Measurements from ENCODE around the gene FARS2.

The FARS2 gene

DNA sequence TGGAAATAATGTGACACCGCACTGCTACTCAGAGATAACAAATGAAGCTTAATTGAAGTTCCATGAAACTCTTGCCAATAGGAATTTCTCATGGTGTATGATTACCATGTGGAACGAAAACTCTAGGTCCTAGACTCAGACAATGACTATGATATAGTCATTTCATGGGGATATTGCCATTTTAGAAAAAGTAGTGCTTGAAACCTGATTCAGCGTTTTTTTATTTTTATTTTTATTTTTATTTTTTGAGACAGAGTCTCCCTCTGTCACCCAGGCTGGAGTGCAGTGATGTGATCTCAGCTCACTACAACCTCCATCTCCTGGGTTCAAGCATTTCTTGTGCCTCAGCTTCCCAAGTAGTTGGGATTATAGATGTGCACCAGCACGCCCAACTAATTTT, 253.9 kb downstream of the FARS2 start:
- peaks cover 65% of the 10 kb centered on the region for H3K4me1 ChIP-seq (ENCODE audit: low read length)
- no peak overlapping the region for H2AFZ ChIP-seq (ENCODE audit: low read depth, low read length)
- TF ChIP-seq EZH2phosphoT487 (IDR thresholded peaks at IDR 0.05; ENCODE audit: low read depth): no peak
- TF ChIP-seq, protein P1, sequence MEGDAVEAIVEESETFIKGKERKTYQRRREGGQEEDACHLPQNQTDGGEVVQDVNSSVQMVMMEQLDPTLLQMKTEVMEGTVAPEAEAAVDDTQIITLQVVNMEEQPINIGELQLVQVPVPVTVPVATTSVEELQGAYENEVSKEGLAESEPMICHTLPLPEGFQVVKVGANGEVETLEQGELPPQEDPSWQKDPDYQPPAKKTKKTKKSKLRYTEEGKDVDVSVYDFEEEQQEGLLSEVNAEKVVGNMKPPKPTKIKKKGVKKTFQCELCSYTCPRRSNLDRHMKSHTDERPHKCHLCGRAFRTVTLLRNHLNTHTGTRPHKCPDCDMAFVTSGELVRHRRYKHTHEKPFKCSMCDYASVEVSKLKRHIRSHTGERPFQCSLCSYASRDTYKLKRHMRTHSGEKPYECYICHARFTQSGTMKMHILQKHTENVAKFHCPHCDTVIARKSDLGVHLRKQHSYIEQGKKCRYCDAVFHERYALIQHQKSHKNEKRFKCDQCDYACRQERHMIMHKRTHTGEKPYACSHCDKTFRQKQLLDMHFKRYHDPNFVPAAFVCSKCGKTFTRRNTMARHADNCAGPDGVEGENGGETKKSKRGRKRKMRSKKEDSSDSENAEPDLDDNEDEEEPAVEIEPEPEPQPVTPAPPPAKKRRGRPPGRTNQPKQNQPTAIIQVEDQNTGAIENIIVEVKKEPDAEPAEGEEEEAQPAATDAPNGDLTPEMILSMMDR (IDR thresholded peaks at IDR 0.05; ENCODE audit: low read depth, low read length): no peak

DNA sequence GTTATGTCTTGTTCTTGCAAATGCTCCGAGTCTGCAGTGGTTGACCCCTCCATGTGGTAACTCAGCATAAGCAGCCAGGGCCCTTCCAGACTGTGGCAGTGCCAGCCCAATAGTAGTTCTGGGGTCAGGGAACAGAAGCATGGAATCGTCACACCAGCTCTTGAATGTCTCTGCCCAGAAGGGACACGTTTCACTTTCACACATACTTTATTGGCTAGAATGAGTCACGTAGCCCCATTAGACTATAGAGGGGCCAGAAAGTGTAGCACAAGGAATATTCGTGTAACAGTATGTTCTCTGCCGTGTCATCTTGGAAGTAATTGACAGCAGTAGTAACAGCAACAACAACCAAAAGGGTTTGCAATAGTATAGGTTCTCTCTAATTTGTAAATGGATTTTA, 254.7 kb downstream of the FARS2 start:
- Histone ChIP-seq H3K4me1 (ENCODE audit: low read length) (peaks cover 66% of the 10 kb centered on the region), H4K20me1 (ENCODE audit: insufficient read depth, low read length) (no peaks in the 10 kb centered on the region), H3K27me3 (ENCODE audit: low read depth, low read length) (no peaks in the 10 kb centered on the region), H3K9me3 (ENCODE audit: insufficient read depth, low read length) (no peaks in the 10 kb centered on the region), H3K9ac (ENCODE audit: low read length) (no peak overlapping the region), H3K79me2 (ENCODE audit: low read length) (no peaks in the 10 kb centered on the region), H3K27ac (ENCODE audit: low read length) (no peak overlapping the region), H3K4me3 (ENCODE audit: low read length) (no peak overlapping the region), H2AFZ (ENCODE audit: low read depth, low read length) (no peak overlapping the region), H3K4me2 (ENCODE audit: low read length) (peak overlapping the region; percentile 66), H3K36me3 (replicated peaks; ENCODE audit: low read depth, low read length) (no peaks in the 10 kb centered on the region)
- no peak for TF ChIP-seq EZH2phosphoT487 (IDR thresholded peaks at IDR 0.05; ENCODE audit: low read depth)
- TF ChIP-seq, protein P1 (IDR thresholded peaks at IDR 0.05; ENCODE audit: low read depth, low read length): no peak

More for the DNA sequence above, 253.9 kb downstream of the FARS2 start:
- Histone ChIP-seq H3K9ac (ENCODE audit: low read length) (no peak overlapping the region), H3K4me2 (ENCODE audit: low read length) (no peak overlapping the region), H3K4me3 (ENCODE audit: low read length) (no peak overlapping the region), H3K27ac (ENCODE audit: low read length) (no peak overlapping the region), H3K9me3 (ENCODE audit: insufficient read depth, low read length) (no peaks in the 10 kb centered on the region), H3K36me3 (replicated peaks; ENCODE audit: low read depth, low read length) (no peaks in the 10 kb centered on the region), H3K79me2 (ENCODE audit: low read length) (no peaks in the 10 kb centered on the region), H3K27me3 (ENCODE audit: low read depth, low read length) (no peaks in the 10 kb centered on the region), H4K20me1 (ENCODE audit: insufficient read depth, low read length) (no peaks in the 10 kb centered on the region)

DNA sequence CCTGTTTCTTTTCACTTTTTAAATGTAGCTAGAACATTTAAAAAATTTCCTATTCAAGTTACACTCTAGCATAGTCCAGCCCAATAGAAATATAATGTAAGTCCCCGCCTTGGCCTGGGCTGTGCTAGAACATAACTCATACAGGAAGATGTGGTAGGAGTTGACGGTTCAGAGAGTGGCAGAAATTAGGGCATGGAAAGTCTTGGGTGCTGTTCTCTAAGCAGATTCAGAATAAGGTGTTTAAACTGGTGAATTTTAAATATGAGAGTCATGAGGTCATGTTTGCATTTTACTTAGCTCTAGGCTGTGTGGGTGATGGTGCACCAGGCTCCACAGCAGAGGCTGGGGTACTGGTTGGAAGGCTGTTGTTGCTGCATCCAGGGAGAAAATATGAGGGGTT, 256.5 kb downstream of the FARS2 start:
- no peak for TF ChIP-seq EZH2phosphoT487 (IDR thresholded peaks at IDR 0.05; ENCODE audit: low read depth)
- TF ChIP-seq, protein P1 (IDR thresholded peaks at IDR 0.05; ENCODE audit: low read depth, low read length): no peak
- H3K9me3 ChIP-seq (ENCODE audit: insufficient read depth, low read length): no peaks in the 10 kb centered on the region
- no peak overlapping the region for H3K27ac ChIP-seq (ENCODE audit: low read length)
- H3K36me3 ChIP-seq (replicated peaks; ENCODE audit: low read depth, low read length): no peaks in the 10 kb centered on the region
- no peak overlapping the region for H3K4me3 ChIP-seq (ENCODE audit: low read length)
- no peaks in the 10 kb centered on the region for H3K79me2 ChIP-seq (ENCODE audit: low read length)
- H3K4me2 ChIP-seq (ENCODE audit: low read length): peak overlapping the region; percentile 5; the same call in 1 of the 2 replicates
- no peak overlapping the region for H3K9ac ChIP-seq (ENCODE audit: low read length)
- no peaks in the 10 kb centered on the region for H3K27me3 ChIP-seq (ENCODE audit: low read depth, low read length)
- H3K4me1 ChIP-seq (ENCODE audit: low read length): peaks cover 66% of the 10 kb centered on the region
- no peak overlapping the region for H2AFZ ChIP-seq (ENCODE audit: low read depth, low read length)
- H4K20me1 ChIP-seq (ENCODE audit: insufficient read depth, low read length): no peaks in the 10 kb centered on the region

DNA sequence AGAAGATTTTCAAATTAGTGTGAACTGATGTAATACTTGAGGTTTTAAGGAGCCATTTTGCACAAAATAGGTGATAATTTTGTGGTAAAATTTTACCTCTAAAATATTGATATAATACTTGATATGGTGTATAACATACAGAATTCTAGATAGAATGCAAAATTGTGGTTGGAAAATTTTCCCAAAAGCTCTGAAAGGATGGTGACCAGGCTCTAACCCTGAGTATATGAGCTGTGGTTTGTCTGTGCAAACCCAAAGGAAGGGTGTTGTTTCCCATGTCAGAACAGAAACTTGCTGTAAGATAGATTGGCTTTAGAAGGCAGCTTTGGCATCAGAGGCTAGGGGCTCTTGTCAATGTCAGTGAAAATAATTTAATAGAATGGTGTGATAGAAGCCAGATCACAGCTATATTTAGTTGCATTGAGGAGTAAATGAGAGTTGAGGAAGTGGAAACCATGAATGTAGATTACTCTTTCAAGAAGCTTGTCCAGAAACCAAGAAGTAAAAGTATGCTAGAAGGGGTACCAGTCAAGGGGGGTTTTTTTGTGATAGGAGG, 257.7 kb downstream of the FARS2 start:
- H3K9me3 ChIP-seq (ENCODE audit: insufficient read depth, low read length): no peaks in the 10 kb centered on the region
- H3K9ac ChIP-seq (ENCODE audit: low read length): no peak overlapping the region
- H4K20me1 ChIP-seq (ENCODE audit: insufficient read depth, low read length): no peaks in the 10 kb centered on the region
- no peaks in the 10 kb centered on the region for H3K36me3 ChIP-seq (replicated peaks; ENCODE audit: low read depth, low read length)
- peak overlapping the region; percentile 74 for H3K4me2 ChIP-seq (ENCODE audit: low read length)
- peak overlapping the region; percentile 72 for H3K27ac ChIP-seq (ENCODE audit: low read length)
- no peaks in the 10 kb centered on the region for H3K79me2 ChIP-seq (ENCODE audit: low read length)
- H3K4me1 ChIP-seq (ENCODE audit: low read length): peaks cover 57% of the 10 kb centered on the region
- TF ChIP-seq, protein P1 (IDR thresholded peaks at IDR 0.05; ENCODE audit: low read depth, low read length): no peak
- no peak for TF ChIP-seq EZH2phosphoT487 (IDR thresholded peaks at IDR 0.05; ENCODE audit: low read depth)
- H3K27me3 ChIP-seq (ENCODE audit: low read depth, low read length): no peaks in the 10 kb centered on the region
- H3K4me3 ChIP-seq (ENCODE audit: low read length): 0 out of 2 replicates have a peak overlapping the region, but pooled peaks have one; percentile 20
- no peak overlapping the region for H2AFZ ChIP-seq (ENCODE audit: low read depth, low read length)

Data from OCI-LY3 (cell line).